Measurements from ENCODE around the gene ERLIN1.

The ERLIN1 gene

DNA sequence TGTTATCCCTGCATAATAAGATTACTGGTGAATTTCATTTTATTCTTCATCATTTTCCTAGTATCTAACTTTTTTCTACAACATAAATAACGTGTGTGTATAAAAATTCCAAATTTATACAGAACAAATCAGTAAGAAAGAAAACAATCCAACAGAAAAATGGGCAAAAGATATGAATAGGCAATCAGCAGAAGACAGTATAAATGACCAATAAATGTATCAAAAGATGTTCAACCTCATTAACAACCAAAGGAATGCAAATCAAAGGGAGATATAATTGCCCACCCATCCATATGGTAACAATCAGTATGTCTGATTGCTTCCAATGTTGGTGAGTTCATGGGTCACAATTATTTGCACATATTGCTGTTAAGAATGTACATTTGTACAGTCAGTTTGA lies 13.5 kb downstream of the ERLIN1 start:
- no peak for DNase-seq (ENCODE audit: low spot score)

DNA sequence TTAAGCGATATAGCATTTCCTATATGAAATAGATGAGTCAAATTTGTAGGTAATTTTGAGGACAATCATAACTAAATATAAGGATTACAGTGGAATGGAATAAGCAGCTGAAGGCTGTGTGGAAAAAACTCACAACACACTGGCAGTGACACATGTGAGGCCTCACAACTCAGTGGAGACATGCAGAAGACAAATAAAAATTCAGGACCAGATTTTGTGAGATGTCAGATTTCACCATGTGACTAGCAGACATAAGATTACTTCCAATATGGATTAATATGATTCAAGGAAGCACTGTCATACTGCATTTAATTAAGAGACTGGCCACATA lies 17.6 kb downstream of the ERLIN1 start:
- no peak for DNase-seq (ENCODE audit: low spot score)

DNA sequence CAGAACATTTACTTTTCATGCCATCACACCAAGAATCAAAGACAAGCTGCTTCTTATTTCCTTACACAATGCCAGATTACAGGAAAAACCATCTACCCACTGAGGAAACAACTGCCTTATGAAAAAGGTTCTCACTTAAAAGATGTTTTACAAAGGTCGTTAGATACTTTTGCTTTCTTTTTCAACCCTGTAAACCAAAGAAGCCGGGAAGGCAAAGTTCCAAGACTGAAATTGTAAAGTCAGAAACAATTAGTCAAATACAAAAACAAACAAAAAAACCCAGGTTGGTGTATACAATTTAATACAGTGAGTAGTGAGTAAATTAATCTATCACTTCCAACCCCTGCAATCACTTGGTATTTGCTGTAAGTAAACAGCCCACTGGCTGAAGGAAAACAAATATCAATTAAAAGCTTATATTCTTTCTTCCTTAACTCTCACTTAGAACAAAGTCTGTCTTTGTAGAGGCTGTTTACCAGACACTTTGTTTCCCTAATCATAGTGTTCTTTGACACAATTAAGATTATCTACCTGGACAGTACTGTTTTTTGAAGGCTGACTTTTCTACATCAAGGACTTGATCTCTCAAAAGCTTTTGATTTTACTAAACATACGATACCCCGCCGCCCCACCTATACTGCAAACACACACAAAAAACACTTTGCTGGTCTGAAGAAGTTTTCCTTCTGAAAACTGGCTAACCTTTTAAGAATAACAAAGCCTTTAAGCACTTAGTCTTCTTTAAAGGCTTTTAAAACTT lies 18.1 kb downstream of the ERLIN1 start:
- no peak for DNase-seq (ENCODE audit: low spot score)

DNA sequence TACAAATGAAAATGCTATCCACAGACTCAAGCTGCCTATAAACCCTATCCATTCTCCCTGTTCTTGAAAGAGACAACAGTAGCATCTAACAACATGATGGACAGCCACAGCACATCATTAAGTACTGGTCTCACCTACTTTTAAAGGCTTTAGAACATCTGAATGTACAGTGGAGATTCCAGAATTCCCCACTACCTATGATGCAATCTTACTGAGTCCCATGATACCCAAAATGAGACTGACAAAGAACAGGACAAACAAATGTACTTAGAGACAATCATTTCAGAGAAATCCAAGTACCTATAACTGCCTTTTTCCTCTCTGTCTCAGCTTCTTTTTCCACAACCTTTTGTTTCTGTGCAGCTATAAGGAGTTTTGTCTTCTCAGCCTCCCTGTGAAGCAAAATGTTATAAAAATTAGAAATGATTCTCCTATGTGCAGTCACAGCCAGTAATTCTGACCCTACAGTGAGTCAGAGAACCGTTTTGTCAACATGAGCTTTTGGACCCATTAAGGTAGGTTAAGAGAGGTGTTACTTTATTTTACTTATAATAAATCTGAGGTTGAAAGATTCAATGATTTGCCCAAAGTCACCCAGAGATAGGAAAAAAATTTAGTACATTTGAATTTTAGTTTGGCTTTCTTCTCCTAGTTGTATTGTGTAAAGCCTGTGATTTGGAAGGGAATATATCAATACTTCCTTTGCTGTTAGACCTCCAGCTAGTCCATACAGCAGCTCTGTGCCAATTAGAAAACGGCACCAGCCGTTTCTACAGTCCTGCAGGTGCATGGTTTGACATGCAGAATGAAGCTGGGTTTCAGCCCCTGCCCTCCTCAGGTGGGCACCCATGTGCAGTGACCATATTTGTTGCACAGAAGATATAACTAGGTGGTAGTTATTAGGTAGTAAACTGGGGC lies 21.9 kb downstream of the ERLIN1 start:
- no peak for DNase-seq (ENCODE audit: low spot score)

DNA sequence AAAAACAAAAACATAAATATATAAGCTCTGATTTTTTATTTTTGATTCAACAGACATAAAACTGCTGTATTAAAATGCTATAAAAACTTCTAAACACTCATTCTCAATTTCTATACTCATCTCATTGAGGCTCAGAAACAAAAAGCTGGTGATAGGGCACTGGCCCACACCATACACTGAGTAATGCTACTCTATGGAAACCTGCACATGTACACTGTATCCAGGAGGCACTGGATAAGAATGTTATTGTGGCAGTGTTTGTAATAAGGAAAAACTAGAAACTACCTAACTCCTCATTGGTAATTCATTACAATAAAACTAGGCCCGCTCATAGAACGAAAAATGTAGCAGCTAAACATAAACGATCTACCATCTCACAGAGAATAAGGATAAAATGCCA lies 23.1 kb downstream of the ERLIN1 start:
- DNase-seq (ENCODE audit: low spot score): no peak

DNA sequence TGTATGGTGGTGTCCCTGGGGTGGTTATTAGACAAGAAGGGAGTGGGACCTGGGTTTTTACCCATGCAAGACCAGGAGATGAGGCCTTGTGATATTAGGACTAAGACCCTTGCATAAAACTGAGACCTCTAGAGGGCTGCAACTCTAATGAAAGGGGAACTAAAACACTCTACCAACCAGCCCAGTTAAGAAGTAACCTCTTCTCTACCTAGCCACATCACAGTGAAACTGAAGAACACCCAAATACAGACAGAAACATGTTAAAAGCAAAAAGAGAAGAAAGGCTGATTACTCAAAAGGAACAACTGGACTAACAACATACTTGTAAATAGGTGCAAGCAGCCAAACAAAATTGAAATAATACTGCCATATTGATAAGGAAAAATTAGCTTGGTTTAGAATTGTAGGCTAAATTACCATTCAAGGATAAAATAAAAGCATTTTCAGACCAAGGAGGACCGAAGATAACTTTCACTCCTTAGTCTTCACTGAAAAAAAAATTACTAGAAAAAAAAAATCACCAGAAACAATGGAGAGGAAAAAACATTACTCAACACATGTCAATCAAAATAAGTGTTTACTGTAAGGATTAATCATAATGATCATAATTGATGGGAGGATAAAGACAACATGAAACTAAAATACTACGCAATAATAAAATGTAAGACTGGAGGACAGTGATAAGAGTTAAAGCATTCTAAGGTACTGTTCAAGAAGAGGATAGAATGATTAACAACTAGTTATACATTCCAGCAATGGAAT lies 27.6 kb downstream of the ERLIN1 start:
- DNase-seq (ENCODE audit: low spot score): no peak

DNA sequence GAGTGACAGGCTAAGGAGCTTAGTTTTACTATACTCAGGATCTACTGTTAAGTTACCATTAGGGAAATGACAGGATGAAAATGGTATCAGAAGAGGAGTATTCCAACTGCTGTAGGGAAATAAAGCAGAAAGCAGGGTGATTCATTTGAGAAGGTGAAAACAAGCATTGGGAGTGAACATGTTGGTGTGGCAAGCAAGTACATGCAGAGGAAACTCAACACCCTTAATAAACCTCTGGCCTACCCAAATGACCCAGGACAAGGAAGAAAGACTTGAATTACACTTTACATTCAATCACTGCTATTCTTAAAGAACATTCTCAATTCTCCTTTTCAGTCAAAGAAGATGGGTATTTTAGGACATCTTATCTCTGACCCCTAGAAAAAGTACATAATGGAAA lies 28.7 kb downstream of the ERLIN1 start:
- no peak for DNase-seq (ENCODE audit: low spot score)

DNA sequence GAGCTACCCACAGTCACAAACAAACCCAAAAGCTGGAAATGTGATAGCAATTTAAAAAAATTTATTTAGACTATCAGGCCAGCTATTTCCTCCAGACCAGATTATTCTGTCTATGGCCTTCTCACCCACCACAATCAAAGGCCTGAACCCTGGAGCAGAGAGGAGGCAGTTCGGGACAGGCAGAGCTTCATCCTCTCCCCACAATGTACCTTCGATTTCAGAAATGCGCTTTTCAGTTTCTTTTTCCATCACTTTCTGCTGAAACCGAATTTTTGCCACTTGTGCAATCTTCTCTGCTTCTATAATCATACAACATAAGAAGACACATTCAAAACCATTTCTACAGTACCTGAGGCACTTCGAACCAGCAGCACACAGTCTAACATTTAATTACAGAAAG lies 29.9 kb downstream of the ERLIN1 start:
- no peak for DNase-seq (ENCODE audit: low spot score)

DNA sequence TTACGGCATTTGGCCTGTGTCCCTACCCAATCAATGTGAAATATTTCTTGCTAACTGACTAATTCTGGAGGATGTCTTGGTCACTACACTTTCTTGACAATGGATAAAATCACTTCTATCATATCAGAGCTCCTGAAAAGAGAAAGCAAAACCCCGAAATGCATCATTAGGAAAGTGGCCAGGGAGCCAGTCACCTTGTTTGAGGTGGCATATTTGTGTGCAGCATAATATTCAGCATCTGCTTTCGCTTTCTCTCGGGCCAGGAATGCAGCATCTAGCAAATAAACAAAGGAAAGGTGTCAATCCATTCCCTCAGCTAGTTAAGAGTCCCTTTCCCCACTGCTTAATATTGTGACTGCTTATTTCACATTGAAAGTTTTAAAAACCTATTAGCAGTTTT lies 31.2 kb downstream of the ERLIN1 start:
- DNase-seq (ENCODE audit: low spot score): no peak

DNA sequence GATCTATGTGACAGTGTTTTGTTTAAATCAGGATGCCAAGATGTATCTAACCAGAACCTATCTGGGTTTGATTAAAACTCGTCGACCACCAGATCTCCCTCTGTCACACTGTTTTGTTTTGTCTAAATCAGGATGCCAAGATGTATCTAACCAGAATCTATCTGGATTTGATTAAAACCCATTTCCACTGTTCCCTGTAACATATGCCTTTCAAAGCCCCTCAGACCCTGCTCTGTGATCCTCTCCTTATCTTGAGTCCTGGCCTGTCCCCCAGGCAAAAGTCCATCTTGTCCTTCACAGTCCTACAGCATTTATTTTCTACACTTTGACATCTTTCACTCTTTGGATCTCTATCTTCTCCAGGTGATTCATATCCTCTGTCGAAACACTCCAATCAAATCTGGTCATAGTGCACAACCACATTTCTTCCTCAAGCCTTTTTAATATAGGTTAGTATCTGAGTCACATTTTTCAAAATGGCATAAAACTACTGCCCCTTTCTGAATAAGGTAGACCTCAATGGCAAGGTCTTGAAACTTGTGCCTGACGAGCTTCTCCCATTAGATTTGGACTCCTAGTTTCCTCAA lies 32.5 kb downstream of the ERLIN1 start:
- DNase-seq (ENCODE audit: low spot score): no peak

DNA sequence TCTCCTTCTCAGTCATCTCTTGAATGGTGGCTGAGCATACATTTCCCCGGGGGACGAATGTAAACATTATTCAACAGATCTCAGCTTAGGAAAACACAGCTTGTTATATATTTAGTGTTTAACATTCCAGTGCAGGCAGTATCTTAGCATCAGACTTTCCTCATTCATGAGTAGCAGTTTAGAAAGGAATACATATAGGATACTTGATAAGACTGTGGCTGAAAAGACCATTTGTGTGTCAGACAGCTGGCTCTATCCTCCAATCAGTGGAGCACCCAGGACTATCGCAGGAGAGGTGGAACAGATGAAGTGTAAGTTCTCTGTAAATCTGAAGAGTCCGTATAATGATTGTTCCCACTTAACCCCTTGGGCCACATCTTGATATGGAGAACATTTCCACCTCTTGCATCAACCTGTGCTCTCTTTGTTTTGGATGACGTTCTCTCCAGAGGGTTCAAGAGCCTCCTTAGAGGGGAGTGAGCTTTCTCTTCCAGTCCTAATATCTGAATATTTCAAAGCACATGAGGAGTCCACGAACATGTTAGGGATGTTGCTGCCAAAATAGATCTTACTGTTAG lies 34.0 kb downstream of the ERLIN1 start:
- DNase-seq (ENCODE audit: low spot score): no peak

DNA sequence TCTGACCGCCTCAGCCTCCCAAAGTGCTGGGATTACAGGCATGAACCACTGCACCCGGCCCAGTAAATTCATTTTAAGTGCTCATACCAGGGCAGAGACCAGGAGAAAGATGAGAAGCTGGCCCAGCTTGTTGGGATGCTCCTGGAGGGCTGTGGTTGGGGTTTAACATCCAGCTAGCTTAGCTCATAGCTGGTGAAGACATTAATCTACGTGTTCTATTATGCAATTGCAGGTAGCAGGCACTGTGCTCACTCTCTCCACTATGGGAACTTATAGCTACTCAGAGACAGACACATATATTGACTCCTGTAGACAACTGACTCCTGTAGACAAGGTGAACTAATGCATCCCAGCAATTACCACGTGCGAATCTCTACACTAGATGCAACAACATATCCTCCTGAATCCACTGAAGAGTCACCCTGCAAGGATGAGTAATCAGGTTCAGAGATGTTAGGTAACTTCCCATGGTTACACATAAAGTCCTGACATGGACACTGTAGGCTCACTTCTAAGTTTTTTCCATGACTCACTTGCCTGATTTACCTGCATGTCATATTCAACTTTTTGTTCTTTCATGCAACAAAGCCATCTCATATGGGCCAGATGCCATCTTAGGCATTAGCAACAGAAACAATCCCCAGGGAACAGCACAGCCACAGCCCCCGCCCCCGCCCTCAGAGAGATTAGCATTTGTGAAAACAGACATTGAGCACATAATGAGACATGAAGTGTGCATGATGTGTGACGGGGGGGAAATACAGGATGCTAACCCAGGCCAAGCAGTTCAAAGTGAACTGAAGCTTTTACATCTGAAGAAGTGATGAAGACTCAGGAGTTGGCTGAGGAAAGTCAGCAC lies 37.2 kb downstream of the ERLIN1 start:
- no peak for DNase-seq (ENCODE audit: low spot score)

DNA sequence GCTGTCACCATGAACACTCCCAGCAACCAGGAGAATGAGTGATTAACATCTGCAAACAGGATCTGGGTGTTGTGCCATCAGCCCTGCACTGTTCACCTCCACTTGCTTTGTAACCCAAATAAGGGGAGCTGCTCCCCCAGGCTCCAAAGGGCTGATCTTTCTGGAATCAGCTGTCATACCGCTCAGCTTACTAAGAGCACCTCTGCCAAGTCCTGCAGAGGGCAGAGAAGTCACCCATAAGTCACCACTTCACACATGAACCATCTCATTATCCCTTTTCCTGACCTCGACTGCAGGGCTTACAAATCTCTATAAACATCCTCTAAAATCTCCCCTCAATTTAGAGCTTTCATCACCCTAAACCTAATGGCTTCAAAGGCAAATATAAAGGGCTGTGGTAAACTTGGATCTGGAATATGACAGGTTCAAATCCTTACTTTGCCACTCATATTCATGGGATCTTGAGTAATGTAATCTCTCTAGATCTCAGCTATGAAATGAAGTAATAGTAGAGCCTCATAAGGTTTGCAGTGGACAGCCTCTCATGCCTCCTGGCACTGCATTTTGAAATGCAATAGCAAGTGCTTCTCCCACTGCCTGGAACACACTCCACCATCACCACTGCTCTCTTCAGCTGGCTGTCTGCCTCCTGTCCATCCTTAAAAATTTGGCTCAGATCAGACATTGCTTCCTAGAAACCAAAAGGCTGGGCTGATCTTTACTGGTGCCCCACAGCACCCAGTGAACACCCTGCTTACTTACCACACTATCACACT lies 38.8 kb downstream of the ERLIN1 start:
- no peak for DNase-seq (ENCODE audit: low spot score)

DNA sequence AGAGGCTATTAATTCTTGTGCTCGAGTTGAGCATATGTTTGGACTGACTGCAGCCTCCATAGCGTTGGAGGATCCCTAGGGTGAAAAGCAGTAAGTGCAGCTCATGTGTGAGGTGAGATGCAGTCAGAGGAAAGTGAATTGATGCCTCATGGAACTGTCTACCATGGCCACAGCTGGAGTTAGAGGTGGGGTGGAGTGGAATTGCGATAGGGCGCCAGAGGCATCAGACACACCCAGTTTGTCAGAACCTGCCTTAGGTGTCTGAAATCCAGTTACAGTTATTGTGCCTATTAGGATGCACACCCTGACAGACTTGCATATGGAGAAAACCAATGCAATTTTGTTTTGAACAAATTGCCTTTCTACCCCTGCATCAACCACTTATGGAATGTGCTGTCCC lies 39.4 kb downstream of the ERLIN1 start:
- DNase-seq (ENCODE audit: low spot score): no peak

DNA sequence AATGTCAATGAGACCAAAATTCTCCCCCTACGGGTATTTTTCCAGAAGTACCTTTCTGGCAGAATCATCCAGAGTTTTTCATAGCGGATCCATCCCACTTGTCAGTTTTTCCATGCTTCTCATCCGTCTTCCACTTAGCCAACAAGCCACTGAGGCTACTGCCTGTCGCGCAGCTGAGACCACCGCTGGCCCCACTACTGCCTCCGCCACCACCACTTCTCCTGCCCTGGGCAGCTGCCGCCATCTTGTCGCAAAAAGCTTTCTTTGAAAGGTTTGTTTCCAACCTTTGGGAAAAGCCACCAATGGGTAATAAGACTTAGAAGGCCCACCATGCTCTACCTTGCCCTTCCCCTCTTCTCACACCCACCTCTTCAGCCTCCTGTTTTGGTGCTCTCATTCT lies 42.1 kb downstream of the ERLIN1 start:
- no peak for DNase-seq (ENCODE audit: low spot score)

DNA sequence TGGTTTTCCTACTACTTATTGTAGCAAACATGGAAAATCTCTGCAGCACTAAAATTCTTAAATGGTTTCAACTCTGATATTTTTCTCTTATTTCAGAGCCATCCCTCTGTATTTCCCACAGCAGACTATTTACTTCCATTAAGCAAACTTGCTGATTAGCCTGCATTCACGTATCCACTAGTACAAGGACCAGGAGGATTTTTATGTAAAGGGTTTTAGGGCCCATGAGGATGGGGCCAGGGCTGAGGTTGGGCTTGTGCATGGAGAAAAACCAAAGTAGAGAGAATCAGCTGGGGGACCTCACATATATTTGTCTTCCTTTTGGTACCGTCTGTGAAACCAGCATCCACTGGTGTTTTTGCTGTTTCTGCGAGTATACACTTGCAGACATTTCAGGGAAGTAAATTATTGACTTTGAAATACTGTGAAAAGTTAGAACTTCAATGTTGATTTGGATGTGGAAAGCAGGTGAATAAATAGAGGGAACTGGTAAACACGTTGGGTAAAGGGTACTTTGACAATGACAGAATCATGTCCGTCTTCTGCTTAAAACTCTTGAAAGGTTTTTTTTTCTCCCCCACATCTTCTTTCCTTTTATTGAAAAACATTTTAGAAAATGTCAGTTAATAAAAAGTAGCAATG lies 44.3 kb downstream of the ERLIN1 start:
- DNase-seq (ENCODE audit: low spot score): no peak

DNA sequence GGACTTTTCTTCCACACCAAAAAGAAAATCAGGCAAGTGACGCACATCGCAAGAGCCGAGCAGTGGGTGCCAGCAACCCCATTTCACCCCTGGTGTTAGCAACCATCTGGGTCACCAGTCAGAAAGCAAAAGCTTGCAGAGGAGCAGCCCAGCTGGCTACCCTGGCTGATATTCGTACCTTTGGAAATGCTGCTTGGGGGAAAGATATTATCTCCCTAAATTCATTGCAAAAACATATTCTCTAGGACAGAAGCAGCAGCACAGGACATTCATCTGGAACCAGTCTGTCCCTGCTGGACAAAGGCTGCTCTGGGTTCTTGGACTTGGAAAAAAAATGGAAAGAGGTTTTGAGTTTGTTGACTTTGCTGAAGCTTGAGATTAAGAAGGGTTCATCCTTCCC lies 45.8 kb downstream of the ERLIN1 start:
- no peak for DNase-seq (ENCODE audit: low spot score)

DNA sequence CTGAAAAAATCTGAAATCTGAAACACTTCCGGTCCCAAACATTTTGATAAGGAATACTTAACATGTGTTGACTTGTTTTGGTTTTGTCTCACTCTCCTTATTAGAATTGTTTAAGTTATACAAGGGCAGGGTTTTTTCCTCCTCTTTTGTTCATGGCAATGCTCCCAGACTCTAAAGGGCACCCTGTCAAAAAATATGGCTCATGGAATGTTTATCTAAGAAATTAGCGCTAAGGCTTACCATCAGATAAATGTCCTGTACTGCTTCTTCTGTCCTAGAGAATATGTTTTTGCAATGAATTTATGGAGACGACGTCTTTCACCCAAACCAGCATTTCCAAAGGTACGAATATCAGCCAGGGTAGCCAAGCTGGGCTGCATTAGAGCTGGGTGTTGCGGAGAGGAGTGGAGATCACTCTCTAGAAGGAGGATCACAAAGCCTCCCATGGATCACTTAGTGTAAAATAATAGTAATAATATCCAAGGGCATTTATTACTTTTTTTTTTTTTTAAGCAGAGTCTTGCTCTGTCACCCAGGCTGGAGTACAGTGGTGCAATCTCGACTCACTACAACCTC lies 46.8 kb downstream of the ERLIN1 start:
- DNase-seq (ENCODE audit: low spot score): no peak

DNA sequence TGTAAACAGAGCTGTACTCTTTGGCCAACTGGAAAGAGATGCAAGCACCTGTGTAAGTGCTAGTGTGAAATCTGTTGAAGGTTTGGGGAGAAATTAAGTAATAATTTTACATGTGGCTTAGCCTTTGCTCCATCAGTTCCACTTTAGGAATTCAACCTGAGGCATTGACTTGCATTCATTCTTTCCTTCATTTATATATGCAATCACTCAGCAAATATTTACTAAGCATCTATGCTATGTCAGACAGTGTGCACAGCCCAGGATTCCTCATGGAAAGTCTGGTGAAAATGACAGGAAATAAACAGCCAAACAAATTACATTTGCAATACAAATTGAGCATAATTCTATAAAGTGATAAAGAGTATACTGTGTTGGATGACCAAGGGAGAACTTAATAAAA lies 50.3 kb downstream of the ERLIN1 start:
- DNase-seq (ENCODE audit: low spot score): no peak

Data from hepatic stellate cell (primary cell).